Measurements from ENCODE around the gene BFSP2.

BFSP2 gene

GRCh38 chr3:133387341-133387740 is 12.5 kb upstream of the BFSP2 start:
- no peak overlapping the region for H3K4me2 ChIP-seq (ENCODE audit: low read length)
- H3K27me3 ChIP-seq (ENCODE audit: control insufficient read depth, low read length) = no peaks in the 10 kb centered on the region
- H3K4me3 ChIP-seq (ENCODE audit: low read length) = no peak overlapping the region
- no peak overlapping the region for H3K27ac ChIP-seq (ENCODE audit: low read depth, low read length)
- no peaks in the 10 kb centered on the region for H3K36me3 ChIP-seq (ENCODE audit: control insufficient read depth, low read length)
- peaks cover 8% of the 10 kb centered on the region for H3K4me1 ChIP-seq (ENCODE audit: control insufficient read depth, low read length)
- no peaks in the 10 kb centered on the region for H3K9me3 ChIP-seq (ENCODE audit: control insufficient read depth, insufficient read depth, low read length)
- no peaks in the 10 kb centered on the region for H3K9me2 ChIP-seq (replicated peaks; ENCODE audit: control insufficient read depth, low read length)
- no peaks in the 10 kb centered on the region for H3K79me2 ChIP-seq (ENCODE audit: control insufficient read depth, low read length)
- TF ChIP-seq EZH2phosphoT487 (IDR thresholded peaks at IDR 0.05; ENCODE audit: borderline replicate concordance, low read length) = no peak
- no peak for TF ChIP-seq CTCF (IDR thresholded peaks at IDR 0.05; ENCODE audit: low read depth, low read length, poor library complexity, severe bottlenecking)
- no peaks in the 10 kb centered on the region for H4K20me1 ChIP-seq (ENCODE audit: control insufficient read depth, insufficient read depth, low read depth, low read length)
- H3F3A ChIP-seq (ENCODE audit: control insufficient read depth, insufficient read depth) = no peaks in the 10 kb centered on the region

GRCh38 chr3:133388696-133389395 is 11.0 kb upstream of the BFSP2 start:
- H3K4me2 ChIP-seq (ENCODE audit: low read length) = no peak overlapping the region
- H3K9me3 ChIP-seq (ENCODE audit: control insufficient read depth, insufficient read depth, low read length) = no peaks in the 10 kb centered on the region
- H4K20me1 ChIP-seq (ENCODE audit: control insufficient read depth, insufficient read depth, low read depth, low read length) = no peaks in the 10 kb centered on the region
- no peaks in the 10 kb centered on the region for H3K79me2 ChIP-seq (ENCODE audit: control insufficient read depth, low read length)
- no peaks in the 10 kb centered on the region for H3K27me3 ChIP-seq (ENCODE audit: control insufficient read depth, low read length)
- TF ChIP-seq EZH2phosphoT487 (IDR thresholded peaks at IDR 0.05; ENCODE audit: borderline replicate concordance, low read length) (no peak), CTCF (IDR thresholded peaks at IDR 0.05; ENCODE audit: low read depth, low read length, poor library complexity, severe bottlenecking) (no peak)
- no peak overlapping the region for H3K4me3 ChIP-seq (ENCODE audit: low read length)
- no peaks in the 10 kb centered on the region for H3K9me2 ChIP-seq (replicated peaks; ENCODE audit: control insufficient read depth, low read length)
- no peaks in the 10 kb centered on the region for H3F3A ChIP-seq (ENCODE audit: control insufficient read depth, insufficient read depth)
- no peak overlapping the region for H3K27ac ChIP-seq (ENCODE audit: low read depth, low read length)
- peaks cover 8% of the 10 kb centered on the region for H3K4me1 ChIP-seq (ENCODE audit: control insufficient read depth, low read length)
- no peaks in the 10 kb centered on the region for H3K36me3 ChIP-seq (ENCODE audit: control insufficient read depth, low read length)

- Histone ChIP-seq H3F3A (ENCODE audit: control insufficient read depth, insufficient read depth) (no peaks in the 10 kb centered on the region), H3K4me3 (ENCODE audit: low read length) (no peak overlapping the region), H4K20me1 (ENCODE audit: control insufficient read depth, insufficient read depth, low read depth, low read length) (no peaks in the 10 kb centered on the region), H3K9me2 (replicated peaks; ENCODE audit: control insufficient read depth, low read length) (no peaks in the 10 kb centered on the region), H3K27ac (ENCODE audit: low read depth, low read length) (no peak overlapping the region), H3K4me2 (ENCODE audit: low read length) (no peak overlapping the region), H3K9me3 (ENCODE audit: control insufficient read depth, insufficient read depth, low read length) (no peaks in the 10 kb centered on the region), H3K36me3 (ENCODE audit: control insufficient read depth, low read length) (no peaks in the 10 kb centered on the region), H3K27me3 (ENCODE audit: control insufficient read depth, low read length) (no peaks in the 10 kb centered on the region), H3K79me2 (ENCODE audit: control insufficient read depth, low read length) (no peaks in the 10 kb centered on the region), H3K4me1 (ENCODE audit: control insufficient read depth, low read length) (peaks cover 16% of the 10 kb centered on the region)
- TF ChIP-seq CTCF (IDR thresholded peaks at IDR 0.05; ENCODE audit: low read depth, low read length, poor library complexity, severe bottlenecking) (no peak), EZH2phosphoT487 (IDR thresholded peaks at IDR 0.05; ENCODE audit: borderline replicate concordance, low read length) (no peak)
Observed at GRCh38 chr3:133390715-133391114, 9.1 kb upstream of the BFSP2 start.
